WI38 (cell line): ENCODE data around the gene MED22.
"Not testable (repeated sequence)": the region's sequence is repeated elsewhere in the genome, so short reads cannot be mapped to it uniquely, and the experiment has no call there.

Experiments used
- H3K4me3 ChIP-seq: 2 replicates; pipeline ENCODE4 v1.5.1; 2011; ENCODE audit warnings: low read depth, mild to moderate bottlenecking, control low read depth, low read length
- CTCF ChIP-seq: IDR thresholded peaks from 2 replicates; pipeline ENCODE4 v1.5.1; 2012; ENCODE audit warnings: low read depth, mild to moderate bottlenecking, control low read depth, low read length

MED22 gene

GRCh38 chr9:133333566-133333965, 14.4 kb downstream of the MED22 start:
- no peak overlapping the region for H3K4me3 ChIP-seq
- no peak for TF ChIP-seq CTCF

DNA sequence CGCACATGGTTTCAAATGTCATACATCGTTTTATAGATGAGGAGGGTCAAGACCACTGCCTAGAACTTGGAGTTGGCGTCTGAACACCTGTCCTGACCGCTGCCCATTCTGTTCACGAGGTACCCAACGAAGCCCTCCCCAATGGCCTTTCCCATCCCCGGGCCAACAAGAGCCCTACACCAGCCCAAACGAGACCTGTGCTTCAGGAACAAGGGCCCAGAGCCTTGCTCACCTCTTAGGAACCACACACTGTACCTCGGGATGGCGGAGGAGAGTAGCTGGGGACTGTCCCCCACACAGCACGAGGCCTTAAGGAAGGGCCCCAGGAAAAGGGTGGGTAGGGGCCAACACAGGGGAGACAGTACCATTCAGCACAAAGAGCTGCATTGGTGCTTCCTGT, 14.9 kb downstream of the MED22 start:
- no peak overlapping the region for H3K4me3 ChIP-seq
- no peak for TF ChIP-seq CTCF

DNA sequence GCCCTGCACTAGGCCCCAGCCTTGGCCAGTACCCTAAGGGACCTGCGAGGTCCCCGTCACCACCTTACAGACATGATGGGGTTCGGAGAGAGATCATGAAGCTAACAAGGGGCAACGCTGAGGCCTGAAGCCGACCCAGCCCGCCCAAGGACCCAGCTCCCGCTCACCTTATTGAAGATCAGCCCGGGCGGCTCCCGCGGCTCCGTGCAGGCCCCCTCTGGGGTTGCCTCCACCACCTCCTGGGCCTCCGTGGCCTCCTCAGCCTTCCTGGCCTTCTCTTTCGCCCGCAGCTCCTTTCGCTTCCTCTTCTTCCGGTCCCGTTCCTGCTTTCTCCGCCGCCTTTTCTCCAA, 15.6 kb downstream of the MED22 start:
- no peak for TF ChIP-seq CTCF
- no peak overlapping the region for H3K4me3 ChIP-seq

DNA sequence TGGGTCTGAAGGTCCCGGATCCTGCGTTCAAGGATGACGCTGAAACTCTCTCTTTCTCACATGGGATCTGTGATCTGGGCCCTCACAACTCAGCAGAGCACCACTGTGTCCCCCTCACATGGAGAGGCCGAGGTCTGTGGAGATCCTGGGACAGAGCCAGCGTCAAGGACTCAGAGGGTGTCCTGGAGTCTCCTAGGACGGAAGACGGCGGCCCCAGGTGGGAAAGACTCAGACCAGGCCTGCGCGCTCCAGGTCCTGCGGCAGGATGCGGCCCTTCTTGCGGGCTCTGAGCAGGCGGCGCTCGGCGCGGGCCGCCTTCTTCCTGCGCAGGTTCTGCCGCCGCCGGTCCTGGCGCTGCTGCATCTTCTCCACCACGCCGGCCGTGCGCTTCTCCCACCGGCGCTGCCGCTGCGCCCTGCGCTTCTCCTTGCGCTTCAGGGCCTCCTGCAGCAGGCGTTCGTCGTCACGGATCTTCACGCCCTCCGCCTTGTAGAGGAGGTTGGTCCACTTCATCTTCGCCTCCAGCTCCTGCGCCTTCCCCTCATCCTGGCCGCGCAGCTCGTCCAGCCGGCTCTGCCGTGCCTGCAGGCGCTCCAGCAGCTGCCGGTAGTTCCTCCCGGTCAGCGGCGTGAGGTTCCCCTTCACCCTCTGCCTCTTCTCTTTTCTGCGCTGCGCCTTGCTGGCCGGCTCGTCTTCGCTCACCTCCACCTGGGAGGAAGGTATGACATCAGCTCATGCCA, 16.1 kb downstream of the MED22 start:
- no peak overlapping the region for H3K4me3 ChIP-seq
- TF ChIP-seq CTCF, result no peak

DNA sequence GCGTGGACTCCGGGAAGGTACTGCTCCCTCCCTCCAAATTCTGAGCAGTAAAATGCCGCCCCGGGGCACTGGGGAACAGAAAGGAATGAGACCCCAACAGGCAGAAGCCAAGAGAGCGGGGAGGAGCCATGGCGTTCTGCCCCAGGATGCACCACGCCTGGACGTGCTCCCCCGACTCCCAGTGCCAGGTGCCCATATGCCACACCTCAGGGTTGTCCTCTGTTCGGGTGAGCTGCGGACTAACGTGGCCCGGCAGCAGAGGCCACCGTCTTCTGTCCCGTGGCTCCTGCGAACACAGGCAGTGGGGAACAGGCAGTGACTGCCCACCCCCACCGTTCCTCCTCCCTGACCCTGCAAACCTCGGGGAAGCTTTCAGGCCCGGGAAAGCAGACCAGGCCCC, 16.7 kb downstream of the MED22 start:
- no peak overlapping the region for H3K4me3 ChIP-seq
- no peak for TF ChIP-seq CTCF

DNA sequence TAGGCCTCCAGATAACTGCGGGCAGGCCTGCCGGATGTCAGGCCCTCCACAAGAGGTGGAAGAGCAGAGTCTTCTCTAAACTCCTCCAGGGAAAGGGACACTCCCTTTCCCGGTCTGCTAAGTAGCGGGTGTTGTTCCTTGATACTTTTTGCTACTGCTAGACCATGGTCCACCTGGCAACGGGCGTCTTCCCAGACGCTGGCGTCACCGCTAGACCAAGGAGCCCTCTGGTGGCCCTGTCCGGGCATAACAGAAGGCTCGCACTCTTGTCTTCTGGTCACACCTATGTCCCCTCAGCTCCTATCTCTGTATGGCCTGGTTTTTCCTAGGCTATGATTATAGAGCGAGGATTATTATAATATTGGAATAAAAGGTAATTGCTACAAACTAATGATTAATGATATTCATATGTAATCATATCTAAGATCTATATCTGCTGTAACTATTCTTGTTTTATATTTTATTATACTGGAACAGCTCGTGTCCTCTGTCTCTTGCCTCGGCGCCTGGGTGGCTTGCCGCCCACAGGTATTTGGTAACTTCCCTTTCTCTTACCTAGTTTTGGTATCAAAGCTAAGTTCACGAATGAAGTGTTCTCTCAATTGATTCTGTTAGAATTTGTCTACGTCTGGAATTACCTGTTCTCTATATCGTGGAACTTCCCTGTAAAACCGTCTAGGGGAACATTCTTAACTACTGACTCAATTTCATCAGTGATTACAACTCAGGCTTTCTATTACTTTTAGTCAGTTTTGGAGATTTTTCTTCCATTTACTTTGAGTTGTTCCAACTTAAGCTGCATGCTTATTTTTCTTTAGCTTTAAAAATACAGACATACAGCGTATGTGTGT, 18.4 kb downstream of the MED22 start:
- not testable (repeated sequence) for H3K4me3 ChIP-seq
- peak; percentile 45 for TF ChIP-seq CTCF

- TF ChIP-seq CTCF, result no peak
- no peak overlapping the region for H3K4me3 ChIP-seq
These were observed 20.0 kb downstream of the MED22 start for GRCh38 chr9:133327834-133328484.

- H3K4me3 ChIP-seq, result not testable (repeated sequence)
These were observed 20.9 kb downstream of the MED22 start for GRCh38 chr9:133327021-133327420.
